ENCODE data around the gene KRTAP10-4.
"Not testable (repeated sequence)": the region's sequence is repeated elsewhere in the genome, so short reads cannot be mapped to it uniquely, and the experiment has no call there.

The KRTAP10-4 gene

DNA sequence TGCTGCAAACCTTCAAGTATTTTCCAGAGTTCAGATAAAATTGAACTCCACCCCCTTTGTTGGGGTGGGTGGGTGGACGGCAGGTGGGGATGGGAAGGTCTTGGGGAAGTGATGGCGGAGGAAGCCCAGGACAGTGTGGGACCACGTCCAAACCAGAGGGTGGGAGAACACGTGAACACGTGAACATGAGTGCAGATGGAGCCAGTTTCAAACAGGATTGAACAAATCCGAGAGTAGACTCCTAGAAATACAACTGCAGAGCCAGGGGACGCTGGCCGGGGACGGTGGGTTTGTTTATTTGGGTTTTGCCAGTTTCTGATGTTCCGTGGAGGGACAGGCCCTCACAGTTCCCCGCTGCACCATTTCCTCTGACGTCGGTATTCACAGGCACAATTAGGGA, 25.1 kb upstream of the KRTAP10-4 start:
- no peaks in the 10 kb centered on the region for H3K79me2 ChIP-seq (ENCODE audit: control insufficient read depth, low read length)
- no peaks in the 10 kb centered on the region for H3F3A ChIP-seq (ENCODE audit: control insufficient read depth, insufficient read depth)
- H3K27me3 ChIP-seq (ENCODE audit: control insufficient read depth, low read length) = no peaks in the 10 kb centered on the region
- H3K4me1 ChIP-seq (ENCODE audit: control insufficient read depth, low read length) = peaks cover 9% of the 10 kb centered on the region
- peaks cover 15% of the 10 kb centered on the region for H3K9me3 ChIP-seq (ENCODE audit: control insufficient read depth, insufficient read depth, low read length)
- no peaks in the 10 kb centered on the region for H3K9me2 ChIP-seq (replicated peaks; ENCODE audit: control insufficient read depth, low read length)
- H3K4me2 ChIP-seq (ENCODE audit: low read length) = no peak overlapping the region
- no peaks in the 10 kb centered on the region for H4K20me1 ChIP-seq (ENCODE audit: control insufficient read depth, insufficient read depth, low read depth, low read length)
- no peaks in the 10 kb centered on the region for H3K36me3 ChIP-seq (ENCODE audit: control insufficient read depth, low read length)
- TF ChIP-seq EZH2phosphoT487 (IDR thresholded peaks at IDR 0.05; ENCODE audit: borderline replicate concordance, low read length) = no peak
- TF ChIP-seq, protein P1, sequence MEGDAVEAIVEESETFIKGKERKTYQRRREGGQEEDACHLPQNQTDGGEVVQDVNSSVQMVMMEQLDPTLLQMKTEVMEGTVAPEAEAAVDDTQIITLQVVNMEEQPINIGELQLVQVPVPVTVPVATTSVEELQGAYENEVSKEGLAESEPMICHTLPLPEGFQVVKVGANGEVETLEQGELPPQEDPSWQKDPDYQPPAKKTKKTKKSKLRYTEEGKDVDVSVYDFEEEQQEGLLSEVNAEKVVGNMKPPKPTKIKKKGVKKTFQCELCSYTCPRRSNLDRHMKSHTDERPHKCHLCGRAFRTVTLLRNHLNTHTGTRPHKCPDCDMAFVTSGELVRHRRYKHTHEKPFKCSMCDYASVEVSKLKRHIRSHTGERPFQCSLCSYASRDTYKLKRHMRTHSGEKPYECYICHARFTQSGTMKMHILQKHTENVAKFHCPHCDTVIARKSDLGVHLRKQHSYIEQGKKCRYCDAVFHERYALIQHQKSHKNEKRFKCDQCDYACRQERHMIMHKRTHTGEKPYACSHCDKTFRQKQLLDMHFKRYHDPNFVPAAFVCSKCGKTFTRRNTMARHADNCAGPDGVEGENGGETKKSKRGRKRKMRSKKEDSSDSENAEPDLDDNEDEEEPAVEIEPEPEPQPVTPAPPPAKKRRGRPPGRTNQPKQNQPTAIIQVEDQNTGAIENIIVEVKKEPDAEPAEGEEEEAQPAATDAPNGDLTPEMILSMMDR (IDR thresholded peaks at IDR 0.05; ENCODE audit: low read depth, low read length, poor library complexity, severe bottlenecking) = no peak
- no peak overlapping the region for H3K27ac ChIP-seq (ENCODE audit: low read depth, low read length)
- no peak overlapping the region for H3K4me3 ChIP-seq (ENCODE audit: low read length)

DNA sequence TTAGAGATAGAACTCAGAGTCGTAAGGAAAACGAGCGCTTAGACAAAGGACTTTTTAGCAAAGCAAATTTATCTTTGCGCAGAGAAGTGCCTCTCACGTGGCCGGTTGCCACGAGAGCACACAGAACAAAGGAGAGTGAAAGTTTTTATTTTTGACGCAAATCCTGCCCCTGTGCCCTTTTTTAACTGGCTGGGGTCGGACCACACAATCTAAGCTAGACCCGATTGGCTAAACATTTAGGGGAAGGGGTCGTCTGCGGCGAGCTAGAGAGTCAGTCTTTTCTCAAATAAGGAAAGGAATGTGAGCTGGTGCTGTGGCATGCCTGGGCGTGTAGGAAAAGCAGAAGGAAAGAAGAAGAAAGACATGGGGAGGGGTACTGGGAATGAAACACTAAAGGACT, 24.6 kb upstream of the KRTAP10-4 start:
- Histone ChIP-seq H3K4me1 (ENCODE audit: control insufficient read depth, low read length) (peaks cover 9% of the 10 kb centered on the region), H3K9me2 (replicated peaks; ENCODE audit: control insufficient read depth, low read length) (no peaks in the 10 kb centered on the region), H3K27me3 (ENCODE audit: control insufficient read depth, low read length) (no peaks in the 10 kb centered on the region), H4K20me1 (ENCODE audit: control insufficient read depth, insufficient read depth, low read depth, low read length) (no peaks in the 10 kb centered on the region), H3K36me3 (ENCODE audit: control insufficient read depth, low read length) (no peaks in the 10 kb centered on the region), H3K9me3 (ENCODE audit: control insufficient read depth, insufficient read depth, low read length) (peaks cover 15% of the 10 kb centered on the region), H3K4me3 (ENCODE audit: low read length) (no peak overlapping the region), H3K4me2 (ENCODE audit: low read length) (no peak overlapping the region), H3K27ac (ENCODE audit: low read depth, low read length) (no peak overlapping the region), H3F3A (ENCODE audit: control insufficient read depth, insufficient read depth) (no peaks in the 10 kb centered on the region), H3K79me2 (ENCODE audit: control insufficient read depth, low read length) (no peaks in the 10 kb centered on the region)
- TF ChIP-seq, protein P1 (IDR thresholded peaks at IDR 0.05; ENCODE audit: low read depth, low read length, poor library complexity, severe bottlenecking) = no peak
- TF ChIP-seq EZH2phosphoT487 (IDR thresholded peaks at IDR 0.05; ENCODE audit: borderline replicate concordance, low read length) = no peak

DNA sequence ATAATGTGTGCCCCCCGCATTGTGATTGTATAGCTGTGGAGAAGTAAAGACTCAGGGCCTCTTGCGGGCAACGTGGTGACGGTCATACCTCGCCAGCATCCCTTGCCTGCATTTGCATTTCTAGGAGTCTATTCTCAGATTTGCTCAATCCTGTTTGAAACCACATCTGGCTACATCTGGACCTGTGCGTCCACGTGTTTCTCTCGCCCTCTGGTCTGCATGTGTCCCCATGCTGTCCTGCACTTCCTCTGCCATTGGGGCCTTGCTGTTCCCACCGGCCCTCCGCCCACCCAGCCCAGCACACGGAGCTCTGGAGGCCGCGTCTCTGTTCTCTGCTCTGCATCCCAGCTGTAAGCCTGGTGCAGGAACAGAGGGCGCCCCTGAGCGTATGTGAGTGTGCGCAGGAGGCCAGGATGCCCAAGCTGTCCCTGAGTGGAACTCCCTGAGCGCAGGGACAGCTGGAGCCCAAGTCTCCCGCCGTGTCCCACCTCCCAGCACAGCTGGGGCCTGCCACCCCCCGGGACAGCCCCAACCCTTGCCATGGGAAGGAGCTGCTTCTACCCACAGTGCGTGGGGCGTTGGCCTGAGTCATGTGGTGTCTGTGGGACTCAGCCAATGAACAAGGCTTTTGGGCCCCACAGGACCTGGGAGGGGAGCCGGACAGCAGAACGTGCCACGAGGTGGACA, 23.9 kb upstream of the KRTAP10-4 start:
- H3K4me1 ChIP-seq (ENCODE audit: control insufficient read depth, low read length) = peaks cover 9% of the 10 kb centered on the region
- H3K4me3 ChIP-seq (ENCODE audit: low read length) = no peak overlapping the region
- H3K36me3 ChIP-seq (ENCODE audit: control insufficient read depth, low read length) = no peaks in the 10 kb centered on the region
- TF ChIP-seq EZH2phosphoT487 (IDR thresholded peaks at IDR 0.05; ENCODE audit: borderline replicate concordance, low read length) = no peak
- TF ChIP-seq, protein P1 (IDR thresholded peaks at IDR 0.05; ENCODE audit: low read depth, low read length, poor library complexity, severe bottlenecking) = no peak
- no peaks in the 10 kb centered on the region for H3K9me2 ChIP-seq (replicated peaks; ENCODE audit: control insufficient read depth, low read length)
- H4K20me1 ChIP-seq (ENCODE audit: control insufficient read depth, insufficient read depth, low read depth, low read length) = no peaks in the 10 kb centered on the region
- no peak overlapping the region for H3K27ac ChIP-seq (ENCODE audit: low read depth, low read length)
- H3K79me2 ChIP-seq (ENCODE audit: control insufficient read depth, low read length) = no peaks in the 10 kb centered on the region
- H3F3A ChIP-seq (ENCODE audit: control insufficient read depth, insufficient read depth) = no peaks in the 10 kb centered on the region
- H3K9me3 ChIP-seq (ENCODE audit: control insufficient read depth, insufficient read depth, low read length) = peaks cover 15% of the 10 kb centered on the region
- no peaks in the 10 kb centered on the region for H3K27me3 ChIP-seq (ENCODE audit: control insufficient read depth, low read length)
- no peak overlapping the region for H3K4me2 ChIP-seq (ENCODE audit: low read length)

DNA sequence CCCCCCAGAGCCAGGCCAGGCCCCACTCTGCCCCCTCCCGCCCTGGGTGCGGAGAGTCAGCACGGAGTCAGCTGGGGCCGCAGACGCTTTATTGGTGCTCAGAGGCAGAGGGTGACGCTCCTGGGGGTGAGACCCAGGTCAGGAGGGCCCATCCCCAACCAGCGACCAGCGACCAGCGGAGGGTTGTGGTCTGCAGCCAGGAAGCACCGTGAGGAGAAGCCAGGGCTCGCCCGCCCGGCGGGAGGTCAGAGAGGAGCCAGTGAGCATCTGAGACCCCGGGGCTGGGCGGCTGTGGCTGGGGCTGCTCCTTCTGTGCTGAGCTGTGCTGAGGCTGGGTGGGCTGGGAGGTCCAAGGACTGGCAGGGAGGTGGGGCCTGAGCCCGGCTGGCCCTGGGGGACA, 23.2 kb upstream of the KRTAP10-4 start:
- H4K20me1 ChIP-seq (ENCODE audit: control insufficient read depth, insufficient read depth, low read depth, low read length); H3K4me1 ChIP-seq (ENCODE audit: control insufficient read depth, low read length); H3K36me3 ChIP-seq (ENCODE audit: control insufficient read depth, low read length); H3K4me3 ChIP-seq (ENCODE audit: low read length); H3K9me2 ChIP-seq (replicated peaks; ENCODE audit: control insufficient read depth, low read length); H3K79me2 ChIP-seq (ENCODE audit: control insufficient read depth, low read length); H3K4me2 ChIP-seq (ENCODE audit: low read length); H3K27ac ChIP-seq (ENCODE audit: low read depth, low read length); H3F3A ChIP-seq (ENCODE audit: control insufficient read depth, insufficient read depth); H3K27me3 ChIP-seq (ENCODE audit: control insufficient read depth, low read length): not testable (repeated sequence)
- peaks cover 15% of the 10 kb centered on the region for H3K9me3 ChIP-seq (ENCODE audit: control insufficient read depth, insufficient read depth, low read length)
